NB4 (cell line): ENCODE data around the gene FRY.

Experiments used
- DNase-seq: peaks from one replicate; pipeline ENCODE4 v3.0.0; 2010; ENCODE audit warnings: low read depth
- H3K4me3 ChIP-seq: one replicate; pipeline ENCODE4 v1.5.1; 2011; ENCODE audit warnings: mild to moderate bottlenecking, low read depth, low read length, moderate library complexity
- MYC ChIP-seq: IDR thresholded peaks from 2 replicates; pipeline ENCODE4 v1.6.1; 2011; ENCODE audit warnings: low read depth, low read length
- POLR2A ChIP-seq: IDR thresholded peaks from 2 replicates; pipeline ENCODE4 v1.6.1; 2011; ENCODE audit warnings: mild to moderate bottlenecking; ENCODE audit not compliant: insufficient read length; ENCODE audit errors: extremely low read depth
- TF ChIP-seq, protein P1 (sequence below): IDR thresholded peaks from 2 replicates; pipeline ENCODE4 v1.6.1; 2011; ENCODE audit warnings: low read depth, low read length
- TF ChIP-seq, protein P2 (sequence below): IDR thresholded peaks from one replicate; pipeline ENCODE4 v1.5.1; 2012; ENCODE audit warnings: low read depth, low read length

Gene FRY

DNA sequence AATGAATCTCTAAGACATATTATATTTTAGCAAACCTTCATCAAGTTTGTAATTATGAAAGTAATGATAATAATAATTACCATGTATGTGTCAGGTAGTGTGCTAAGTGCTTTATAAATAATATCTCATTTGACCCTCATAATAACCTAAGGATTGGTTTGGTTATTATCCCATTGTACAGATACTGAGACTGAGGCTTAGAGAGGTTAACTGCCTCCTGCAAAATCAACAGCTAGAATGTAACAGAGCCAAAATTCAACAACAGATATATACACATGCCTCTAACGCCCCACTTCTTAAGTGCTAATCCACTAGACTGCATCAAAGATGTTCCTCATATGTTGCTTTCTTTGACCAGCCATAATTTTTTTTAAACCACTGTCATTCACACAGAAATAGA, 142.8 kb downstream of the FRY start:
- no peak for DNase-seq
- no peak overlapping the region for H3K4me3 ChIP-seq
- TF ChIP-seq MYC (no peak), POLR2A (no peak)
- TF ChIP-seq, protein P1, sequence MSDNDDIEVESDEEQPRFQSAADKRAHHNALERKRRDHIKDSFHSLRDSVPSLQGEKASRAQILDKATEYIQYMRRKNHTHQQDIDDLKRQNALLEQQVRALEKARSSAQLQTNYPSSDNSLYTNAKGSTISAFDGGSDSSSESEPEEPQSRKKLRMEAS: no peak
- TF ChIP-seq, protein P2, sequence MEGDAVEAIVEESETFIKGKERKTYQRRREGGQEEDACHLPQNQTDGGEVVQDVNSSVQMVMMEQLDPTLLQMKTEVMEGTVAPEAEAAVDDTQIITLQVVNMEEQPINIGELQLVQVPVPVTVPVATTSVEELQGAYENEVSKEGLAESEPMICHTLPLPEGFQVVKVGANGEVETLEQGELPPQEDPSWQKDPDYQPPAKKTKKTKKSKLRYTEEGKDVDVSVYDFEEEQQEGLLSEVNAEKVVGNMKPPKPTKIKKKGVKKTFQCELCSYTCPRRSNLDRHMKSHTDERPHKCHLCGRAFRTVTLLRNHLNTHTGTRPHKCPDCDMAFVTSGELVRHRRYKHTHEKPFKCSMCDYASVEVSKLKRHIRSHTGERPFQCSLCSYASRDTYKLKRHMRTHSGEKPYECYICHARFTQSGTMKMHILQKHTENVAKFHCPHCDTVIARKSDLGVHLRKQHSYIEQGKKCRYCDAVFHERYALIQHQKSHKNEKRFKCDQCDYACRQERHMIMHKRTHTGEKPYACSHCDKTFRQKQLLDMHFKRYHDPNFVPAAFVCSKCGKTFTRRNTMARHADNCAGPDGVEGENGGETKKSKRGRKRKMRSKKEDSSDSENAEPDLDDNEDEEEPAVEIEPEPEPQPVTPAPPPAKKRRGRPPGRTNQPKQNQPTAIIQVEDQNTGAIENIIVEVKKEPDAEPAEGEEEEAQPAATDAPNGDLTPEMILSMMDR: no peak

DNA sequence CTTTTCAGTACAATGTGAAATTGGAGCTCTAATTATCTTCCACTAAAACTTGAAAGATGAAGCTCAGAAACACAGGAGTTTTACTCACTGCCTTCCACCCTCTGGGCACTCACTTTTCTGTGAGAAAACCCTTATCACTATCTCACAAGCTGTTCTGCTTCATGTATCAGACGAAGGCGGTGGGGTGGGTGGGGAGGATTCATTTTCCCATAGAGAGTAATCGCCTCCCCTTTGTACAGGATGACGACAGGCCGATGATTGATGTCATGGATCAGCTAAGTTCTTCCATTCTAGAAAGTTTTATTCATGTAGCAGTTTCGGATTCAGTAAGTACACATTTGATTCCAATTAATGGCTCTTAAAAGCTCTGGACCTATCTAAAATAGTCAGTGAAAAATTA, 143.7 kb downstream of the FRY start:
- DNase-seq: no peak
- H3K4me3 ChIP-seq: no peak overlapping the region
- TF ChIP-seq MYC: no peak
- TF ChIP-seq POLR2A: no peak
- TF ChIP-seq, protein P1: no peak
- TF ChIP-seq, protein P2: no peak

DNA sequence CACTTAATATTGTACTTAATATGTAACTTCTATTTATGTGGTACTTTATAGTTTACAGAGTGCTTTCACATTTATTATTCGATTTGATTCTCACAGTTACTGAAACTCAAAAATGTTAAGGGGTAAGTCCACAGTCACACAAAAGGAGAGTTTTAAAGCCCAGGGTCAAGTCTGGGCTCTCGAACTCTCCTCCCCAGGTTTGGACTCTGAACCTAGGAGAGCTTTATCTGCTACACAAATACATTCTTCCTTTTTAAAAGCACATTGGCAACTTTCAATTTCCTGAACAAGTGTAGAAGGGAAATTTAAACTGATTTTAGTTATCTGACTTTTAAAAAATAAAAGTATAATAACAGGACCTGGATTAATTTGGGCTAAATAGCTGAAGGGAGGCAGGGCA, 144.4 kb downstream of the FRY start:
- no peak for TF ChIP-seq MYC
- TF ChIP-seq, protein P1: no peak
- no peak for TF ChIP-seq POLR2A
- TF ChIP-seq, protein P2: no peak
- H3K4me3 ChIP-seq: no peak overlapping the region
- no peak for DNase-seq

DNA sequence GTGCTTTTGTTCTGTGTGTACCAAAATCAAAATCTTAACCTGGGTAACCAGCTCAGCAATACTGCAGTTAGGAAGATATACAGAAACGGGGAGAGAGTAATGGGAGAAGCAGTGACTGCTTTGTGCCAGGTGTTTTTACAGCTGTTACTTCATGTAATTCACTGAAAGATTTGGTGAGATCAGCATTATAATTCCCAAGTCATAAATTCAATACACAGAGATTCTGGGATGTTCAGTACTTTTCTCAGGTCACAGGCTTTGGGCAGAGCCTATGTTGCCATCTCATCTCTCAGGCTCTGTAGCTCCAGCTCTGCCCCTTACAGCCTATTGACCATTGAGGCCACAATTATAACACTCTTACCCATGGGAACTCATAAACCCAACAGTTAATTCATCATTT, 145.1 kb downstream of the FRY start:
- TF ChIP-seq MYC (no peak), POLR2A (no peak)
- TF ChIP-seq, protein P1: no peak
- TF ChIP-seq, protein P2: no peak
- DNase-seq: no peak
- H3K4me3 ChIP-seq: no peak overlapping the region

GRCh38 chr13:32178763-32179162, 147.2 kb downstream of the FRY start:
- DNase-seq: no peak
- TF ChIP-seq, protein P2: no peak
- TF ChIP-seq, protein P1: no peak
- TF ChIP-seq POLR2A (no peak), MYC (no peak)
- no peak overlapping the region for H3K4me3 ChIP-seq

- TF ChIP-seq MYC (no peak), POLR2A (no peak)
- TF ChIP-seq, protein P1: no peak
- TF ChIP-seq, protein P2: no peak
- no peak for DNase-seq
- H3K4me3 ChIP-seq: no peak overlapping the region
These were observed 148.1 kb downstream of the FRY start for GRCh38 chr13:32179708-32180107.
